GM19239 (cell line): Measurements from ENCODE around the gene KLHL14.

Experiments used
- DNase-seq: peaks from one replicate; pipeline ENCODE4 v3.0.0; 2011; ENCODE audit warnings: low spot score; ENCODE audit not compliant: insufficient read length
- FAIRE-seq: peaks from 2 replicates; lab custom pipeline; 2011; peaks lifted over from hg19 to GRCh38; lab: Jason Lieb, UNC

The KLHL14 gene

DNA sequence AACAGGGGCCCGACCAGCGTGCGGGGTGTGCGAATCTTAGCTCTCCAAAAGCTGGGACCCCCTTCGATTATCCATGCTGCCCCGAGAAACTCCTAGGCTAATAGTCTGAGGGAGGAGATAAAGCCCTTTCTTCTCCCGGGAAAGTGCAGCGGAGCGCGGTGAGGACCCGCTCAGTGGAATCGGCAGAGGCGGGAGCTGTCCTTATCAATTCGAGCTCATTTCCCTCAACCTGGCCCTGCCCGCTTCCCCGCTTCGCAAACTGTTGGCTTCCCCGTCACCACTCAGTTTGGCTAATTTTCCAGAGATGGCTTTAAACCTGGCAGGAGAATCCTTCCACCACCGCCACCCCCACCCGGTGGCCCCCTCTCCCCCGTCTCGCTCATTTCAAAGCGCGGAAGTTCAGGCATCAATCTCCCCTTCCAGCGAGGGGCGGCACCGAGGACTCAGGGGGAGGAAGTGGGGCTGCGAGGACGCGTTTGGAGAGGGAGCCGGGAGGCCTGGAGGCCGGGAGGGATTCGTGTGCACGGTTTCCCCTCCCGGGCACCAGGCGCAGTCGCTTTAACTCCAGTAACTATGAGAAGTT lies 1.6 kb downstream of the KLHL14 start:
- no peak for DNase-seq
- FAIRE-seq = no peak

GRCh38 chr18:32770666-32771168 lies 2.1 kb downstream of the KLHL14 start:
- DNase-seq (no peak), FAIRE-seq (no peak)

DNA sequence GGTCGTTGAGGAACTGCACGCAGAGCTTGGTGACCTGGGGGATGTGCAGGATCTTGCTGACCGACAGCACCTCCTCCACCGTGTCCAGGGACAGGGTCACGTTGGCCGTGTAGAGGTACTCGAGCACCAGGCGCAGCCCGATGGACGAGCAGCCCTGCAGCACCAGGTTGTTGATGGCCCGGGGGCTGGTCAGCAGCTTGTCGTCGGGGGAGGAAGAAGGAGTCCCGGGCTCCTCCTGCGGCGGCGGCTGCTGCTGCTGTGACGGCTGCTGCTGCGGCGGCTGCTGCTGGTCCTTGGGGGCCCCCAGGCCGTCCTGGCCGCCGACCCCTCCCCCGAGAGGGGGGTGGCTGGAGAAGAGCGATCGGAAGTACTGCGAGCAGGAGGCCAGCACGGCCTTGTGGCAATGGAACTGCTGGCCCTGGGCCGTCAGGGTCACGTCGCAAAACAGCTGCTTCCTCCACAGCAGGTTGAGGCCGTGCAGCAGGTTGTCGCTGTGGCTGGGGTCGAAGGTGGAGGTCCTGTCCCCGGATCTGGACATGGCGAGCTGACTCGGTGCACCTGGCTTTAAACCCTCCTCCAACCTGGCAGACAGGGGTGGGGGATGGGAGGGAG lies 2.7 kb downstream of the KLHL14 start:
- DNase-seq (no peak), FAIRE-seq (no peak)

DNA sequence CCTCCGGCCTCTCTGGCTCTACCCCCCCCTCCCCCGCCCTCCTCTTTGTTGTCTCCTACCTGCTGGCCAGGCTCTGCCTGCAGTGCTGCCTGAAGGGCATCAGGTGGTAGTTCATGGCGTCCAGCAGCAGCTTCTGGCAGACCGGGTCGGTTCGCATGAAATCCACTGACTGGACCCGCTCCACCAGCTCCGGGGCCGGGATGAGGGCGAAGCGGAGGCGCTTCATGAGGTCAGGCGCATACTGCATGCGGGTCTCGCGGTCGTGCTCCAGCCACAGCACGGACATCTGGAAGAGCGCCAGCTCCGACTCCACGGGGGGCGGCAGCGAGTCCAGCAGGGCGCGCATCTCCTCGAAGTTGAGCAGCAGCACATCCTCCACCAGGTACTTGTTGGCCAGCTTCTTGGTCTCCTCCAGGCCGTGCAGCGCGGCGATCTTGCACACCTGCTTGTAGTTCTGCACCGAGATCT lies 3.2 kb downstream of the KLHL14 start:
- no peak for FAIRE-seq
- DNase-seq = no peak

DNA sequence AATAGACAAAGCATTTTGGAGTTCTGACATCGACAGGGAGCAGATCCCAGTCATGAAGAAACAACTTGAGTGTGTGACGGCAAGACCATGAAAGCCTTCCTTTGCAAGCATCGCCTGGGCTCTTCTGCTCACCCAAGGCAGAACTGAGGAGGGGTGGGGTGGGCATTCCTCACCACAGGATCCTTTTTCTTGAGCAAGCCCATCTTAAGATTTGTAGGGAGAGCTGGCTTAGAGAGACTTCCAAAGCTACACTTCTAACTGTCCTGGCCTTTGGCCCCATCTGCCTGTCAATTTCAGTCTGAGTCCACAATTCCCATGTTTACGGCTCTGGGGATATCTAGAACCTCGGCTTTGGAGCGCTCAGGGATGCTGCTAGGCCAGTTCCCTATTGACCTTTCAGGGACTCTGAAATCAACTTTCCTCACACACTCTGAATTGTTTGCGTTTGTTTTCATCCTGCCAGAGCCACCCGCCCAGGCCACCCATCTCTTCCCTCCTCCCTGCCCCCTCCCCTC lies 3.7 kb downstream of the KLHL14 start:
- FAIRE-seq (no peak), DNase-seq (no peak)

DNA sequence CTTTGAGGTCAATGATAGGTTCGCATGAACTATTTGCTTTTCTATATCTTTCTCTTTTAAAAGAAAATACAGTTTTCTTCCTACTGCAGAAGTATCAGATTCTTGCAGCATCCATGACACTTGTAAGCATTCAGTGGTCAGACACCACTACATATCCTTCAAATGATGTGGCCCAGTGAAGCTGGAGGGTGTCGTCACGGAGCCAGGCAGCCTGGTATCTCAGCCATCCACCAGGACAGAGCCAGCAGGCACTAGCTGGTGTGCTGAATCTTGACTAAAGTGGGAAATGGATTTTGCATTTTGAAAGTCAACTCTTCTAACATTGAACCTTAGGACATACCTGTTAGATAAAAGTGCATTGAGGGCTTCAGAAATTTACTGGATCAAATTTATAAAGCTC lies 5.4 kb downstream of the KLHL14 start:
- FAIRE-seq = no peak

GRCh38 chr18:32764611-32765244 lies 8.1 kb downstream of the KLHL14 start:
- no peak for DNase-seq
- FAIRE-seq = no peak

More for the DNA sequence above, 5.4 kb downstream of the KLHL14 start:
- no peak for DNase-seq

- FAIRE-seq = no peak
Observed at GRCh38 chr18:32763293-32763692, 9.5 kb downstream of the KLHL14 start.

DNA sequence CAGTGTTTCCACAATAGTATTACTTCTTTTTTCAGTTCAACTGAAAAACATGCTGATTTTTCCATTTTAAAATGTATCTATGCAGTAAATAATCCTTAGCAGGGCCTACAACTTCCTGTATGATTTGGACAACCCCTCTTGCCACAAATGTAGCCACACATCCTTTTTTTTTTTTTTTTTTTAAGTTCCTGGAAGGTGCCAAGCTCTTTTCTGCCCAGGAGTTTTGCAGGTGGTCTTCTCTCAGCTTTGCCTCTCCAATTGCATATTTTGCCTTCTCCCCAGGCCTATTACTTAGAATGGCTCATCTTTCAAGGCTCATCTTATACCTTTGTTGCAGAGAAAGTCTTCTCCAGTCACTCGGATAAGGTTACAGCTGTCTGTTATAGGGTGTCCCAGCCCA lies 11.6 kb downstream of the KLHL14 start:
- FAIRE-seq = no peak
- DNase-seq = no peak

More at GRCh38 chr18:32763293-32763692, 9.5 kb downstream of the KLHL14 start:
- no peak for DNase-seq

DNA sequence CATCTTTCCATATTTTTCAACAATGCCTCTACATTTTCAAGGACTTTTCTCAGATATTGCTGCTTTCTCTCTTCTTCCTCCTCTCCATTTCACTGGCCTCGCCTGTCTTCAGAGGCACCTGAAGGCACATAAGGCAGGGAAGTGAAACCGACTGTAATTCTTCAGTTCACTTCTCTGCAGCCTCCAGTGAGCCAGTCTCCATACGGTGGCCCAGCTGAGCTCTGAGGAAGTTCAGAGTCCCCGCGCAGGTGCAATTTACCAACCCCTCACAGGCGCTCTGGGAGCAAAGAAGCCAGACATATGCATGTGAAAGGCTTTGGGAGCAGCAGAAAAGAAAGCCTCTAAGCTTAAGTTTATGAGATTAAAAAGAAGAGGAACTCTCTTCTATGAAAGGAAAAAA lies 12.4 kb downstream of the KLHL14 start:
- DNase-seq (no peak), FAIRE-seq (peak; percentile 93)

- FAIRE-seq = peak; percentile 60
- DNase-seq = no peak
Observed at GRCh38 chr18:32759611-32760167, 13.1 kb downstream of the KLHL14 start.

DNA sequence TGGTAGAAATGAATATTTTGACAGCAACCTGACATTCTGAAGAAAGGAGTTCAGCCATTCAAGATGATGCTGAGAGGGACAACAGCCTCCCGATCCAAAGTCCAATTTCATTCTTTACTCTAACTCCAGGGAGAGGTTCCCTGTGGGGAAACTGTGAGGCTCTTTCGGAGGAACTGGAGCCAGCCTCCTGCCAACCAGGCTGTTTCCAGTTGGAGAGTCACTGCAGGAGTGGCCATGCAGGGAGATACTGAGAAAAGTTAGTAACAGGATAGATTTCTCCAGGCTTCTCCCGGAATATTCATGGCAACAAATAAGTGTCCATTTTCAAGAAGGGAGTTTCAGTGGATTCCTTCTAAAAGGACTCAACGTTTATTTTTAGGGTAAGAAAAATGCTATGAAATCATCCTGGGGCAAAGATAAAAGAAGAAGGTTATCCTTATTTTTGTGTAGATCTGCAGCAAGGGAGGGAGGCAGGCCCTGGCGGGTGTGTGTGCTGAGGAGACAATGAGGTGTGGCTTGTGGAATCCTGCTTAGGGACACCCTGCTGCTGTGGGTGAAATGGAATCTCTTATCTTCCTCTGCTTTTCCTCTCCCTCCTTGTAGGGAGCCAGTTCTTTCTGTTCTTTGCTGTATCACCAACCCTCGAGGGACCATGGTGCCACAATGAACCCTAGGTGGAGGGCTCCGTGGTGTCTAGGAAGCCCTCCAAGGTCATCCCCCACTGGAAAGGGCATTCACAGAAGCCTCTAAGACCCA lies 18.1 kb downstream of the KLHL14 start:
- no peak for DNase-seq
- no peak for FAIRE-seq

DNA sequence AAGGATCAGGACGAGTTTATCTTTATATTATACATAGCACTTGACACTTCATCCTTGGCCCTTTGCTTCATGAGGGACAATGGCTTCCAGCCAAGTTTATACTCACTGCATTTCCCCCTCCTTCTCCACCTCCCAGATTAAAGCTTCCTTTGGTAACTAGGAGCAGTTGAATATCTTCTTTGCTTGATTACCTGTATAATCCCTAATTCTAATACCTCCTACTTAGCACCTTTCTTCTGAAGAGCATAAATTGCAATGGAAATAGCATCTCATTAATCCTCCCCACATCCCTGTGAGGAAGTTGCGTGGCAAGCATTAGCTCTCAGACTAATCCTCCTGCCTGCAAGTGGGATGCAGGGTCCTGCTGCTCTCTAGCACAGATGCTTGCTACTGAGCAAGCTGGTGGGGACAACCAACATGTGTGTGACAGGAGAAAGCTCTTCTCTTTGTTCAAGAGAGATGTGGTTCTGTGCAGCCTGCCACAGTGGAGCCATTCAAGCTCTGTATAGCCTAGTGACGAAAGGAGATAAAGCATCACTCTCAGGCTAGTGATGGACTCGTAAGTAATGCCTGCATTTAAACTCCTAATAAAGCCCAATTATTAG lies 19.1 kb downstream of the KLHL14 start:
- no peak for DNase-seq
- FAIRE-seq = no peak

DNA sequence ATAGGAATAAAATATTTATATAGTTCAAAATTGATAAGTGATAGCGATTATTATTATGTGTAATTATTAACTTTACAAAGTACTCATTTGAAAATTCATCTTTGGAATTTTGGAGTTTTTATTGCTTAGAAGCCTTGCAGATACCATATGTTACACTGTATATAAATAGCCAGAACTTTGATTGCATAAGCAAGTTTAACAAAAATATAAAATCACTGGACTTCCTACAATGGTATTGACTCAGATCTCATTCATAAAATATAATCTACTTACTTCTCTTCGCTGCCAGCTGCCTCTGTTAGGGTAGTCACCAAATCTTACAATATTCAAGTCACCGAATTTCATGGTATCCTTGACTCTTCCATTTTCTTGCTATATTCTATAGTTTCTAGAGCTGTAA lies 22.5 kb downstream of the KLHL14 start:
- DNase-seq = no peak
- FAIRE-seq = no peak

DNA sequence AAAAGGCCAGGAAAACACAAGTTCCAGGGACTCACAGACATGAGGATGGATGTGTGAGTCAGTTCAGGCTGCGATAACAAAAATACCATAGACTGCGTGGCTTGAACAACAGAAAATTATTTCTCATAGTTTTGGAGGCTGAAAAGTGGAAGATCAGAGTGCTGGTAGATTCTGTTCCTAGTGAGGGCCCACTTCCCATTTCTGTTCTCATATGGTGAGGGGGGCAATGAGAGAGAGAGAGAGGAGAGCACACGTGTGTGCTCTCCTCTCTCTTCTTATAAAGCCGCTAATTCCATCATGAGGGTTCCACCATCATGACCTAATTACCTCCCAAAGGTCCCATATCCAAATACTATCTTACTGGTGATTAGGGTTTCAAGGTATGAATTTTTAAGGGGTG lies 23.0 kb downstream of the KLHL14 start:
- FAIRE-seq = no peak
- no peak for DNase-seq

- FAIRE-seq = no peak
Observed at GRCh38 chr18:32742579-32742978, 30.2 kb downstream of the KLHL14 start.

GRCh38 chr18:32735781-32736180 lies 37.0 kb downstream of the KLHL14 start:
- DNase-seq = no peak

More at GRCh38 chr18:32742579-32742978, 30.2 kb downstream of the KLHL14 start:
- DNase-seq = no peak

GRCh38 chr18:32734442-32734841 lies 38.4 kb downstream of the KLHL14 start:
- no peak for FAIRE-seq
- DNase-seq = no peak

More at GRCh38 chr18:32735781-32736180, 37.0 kb downstream of the KLHL14 start:
- FAIRE-seq = no peak

- DNase-seq = no peak
Observed at GRCh38 chr18:32732165-32732564, 40.7 kb downstream of the KLHL14 start.

DNA sequence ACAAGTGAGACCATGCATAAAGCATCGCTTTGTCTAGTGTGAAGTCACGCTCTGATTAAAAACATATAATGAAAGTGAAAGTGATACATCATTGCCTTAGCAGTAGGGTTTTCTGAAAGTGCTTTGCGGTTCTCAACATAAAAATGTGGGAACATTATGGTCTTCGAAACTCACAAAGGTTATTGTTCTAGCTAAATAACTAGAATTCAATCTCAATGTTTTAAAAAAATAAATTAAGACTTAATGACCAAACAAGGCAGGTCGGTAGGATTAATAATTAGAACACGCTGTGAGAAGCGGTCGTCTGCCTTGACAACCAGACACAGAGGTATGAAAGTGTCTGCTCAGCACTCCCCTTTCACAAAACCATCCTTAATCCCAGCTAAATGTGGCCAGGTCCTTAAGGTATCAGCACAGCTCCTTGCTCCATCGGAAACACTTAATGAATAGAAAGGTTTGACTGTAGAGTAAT lies 42.2 kb downstream of the KLHL14 start:
- peak; percentile 81 for FAIRE-seq
- DNase-seq = peak; percentile 4

More at GRCh38 chr18:32732165-32732564, 40.7 kb downstream of the KLHL14 start:
- FAIRE-seq = no peak
